ENCODE results near the gene SORCS1. TPM values are rescaled to one million over a fixed set of nuclear protein-coding genes. Genes with fewer than 3 reads are reported as not detected.

SORCS1 gene
- total RNA-seq, 1 donor from 2014 or later = 0.23 TPM

GRCh38 chr10:106537866-106538265, 626.6 kb downstream of the SORCS1 start:
- H3K4me3 ChIP-seq = no peak overlapping the region
- ATAC-seq = no peak
- no peak for TF ChIP-seq CTCF (IDR thresholded peaks at IDR 0.05)
- no peak for DNase-seq
- intact Hi-C loops (cut with DNase I) = no loop called here
- no peaks in the 10 kb centered on the region for H3K9me3 ChIP-seq
- H3K4me1 ChIP-seq = no peaks in the 10 kb centered on the region
- no peaks in the 10 kb centered on the region for H3K27me3 ChIP-seq
- no peaks in the 10 kb centered on the region for H3K36me3 ChIP-seq
- H3K27ac ChIP-seq = no peak overlapping the region

GRCh38 chr10:106535304-106535953, 629.1 kb downstream of the SORCS1 start:
- intact Hi-C loops (cut with DNase I) = no loop called here
- Histone ChIP-seq H3K27me3 (no peaks in the 10 kb centered on the region), H3K4me3 (no peak overlapping the region), H3K36me3 (no peaks in the 10 kb centered on the region), H3K4me1 (no peaks in the 10 kb centered on the region), H3K27ac (no peak overlapping the region), H3K9me3 (no peaks in the 10 kb centered on the region)
- ATAC-seq (no peak), DNase-seq (no peak)
- no peak for TF ChIP-seq CTCF (IDR thresholded peaks at IDR 0.05)

GRCh38 chr10:106534441-106534840, 630.1 kb downstream of the SORCS1 start:
- no peak for TF ChIP-seq CTCF (IDR thresholded peaks at IDR 0.05)
- no peaks in the 10 kb centered on the region for H3K9me3 ChIP-seq
- intact Hi-C loops (cut with DNase I) = no loop called here
- ATAC-seq = no peak
- H3K36me3 ChIP-seq = no peaks in the 10 kb centered on the region
- H3K4me1 ChIP-seq = no peaks in the 10 kb centered on the region
- DNase-seq = no peak
- no peak overlapping the region for H3K4me3 ChIP-seq
- H3K27ac ChIP-seq = no peak overlapping the region
- no peaks in the 10 kb centered on the region for H3K27me3 ChIP-seq

- no peak for TF ChIP-seq CTCF (IDR thresholded peaks at IDR 0.05)
- H3K36me3 ChIP-seq = no peaks in the 10 kb centered on the region
- no peaks in the 10 kb centered on the region for H3K4me1 ChIP-seq
- no peaks in the 10 kb centered on the region for H3K9me3 ChIP-seq
- ATAC-seq (no peak), DNase-seq (no peak)
- intact Hi-C loops (cut with DNase I) = no loop called here
- H3K27ac ChIP-seq = no peak overlapping the region
- H3K4me3 ChIP-seq = no peak overlapping the region
- no peaks in the 10 kb centered on the region for H3K27me3 ChIP-seq
Measured at GRCh38 chr10:106528702-106529101, 635.8 kb downstream of the SORCS1 start.

GRCh38 chr10:106525835-106526234, 638.7 kb downstream of the SORCS1 start:
- intact Hi-C loops (cut with DNase I) = no loop called here
- no peak for TF ChIP-seq CTCF (IDR thresholded peaks at IDR 0.05)

More at GRCh38 chr10:106525835-106526234, 638.7 kb downstream of the SORCS1 start:
- Histone ChIP-seq H3K36me3 (no peaks in the 10 kb centered on the region), H3K9me3 (no peaks in the 10 kb centered on the region), H3K27ac (no peak overlapping the region), H3K4me3 (no peak overlapping the region), H3K27me3 (no peaks in the 10 kb centered on the region), H3K4me1 (no peaks in the 10 kb centered on the region)
- DNase-seq (no peak), ATAC-seq (no peak)
